HG03575 (cell line): ENCODE results near the gene PI4K2A.
"Not testable (repeated sequence)": the region's sequence is repeated elsewhere in the genome, so short reads cannot be mapped to it uniquely, and the experiment has no call there.

Source experiments
- ATAC-seq: cut with Tn5 transposase; IDR thresholded peaks from one replicate; pipeline ENCODE4 v1.9.1; 2021; ENCODE audit not compliant: unreplicated experiment, insufficient number of reproducible peaks, low FRiP score; ENCODE audit errors: extremely low read depth

Gene PI4K2A

GRCh38 chr10:97689559-97690020 is 49.1 kb downstream of the PI4K2A start:
- ATAC-seq: no peak

GRCh38 chr10:97690133-97690532 is 49.7 kb downstream of the PI4K2A start:
- ATAC-seq: no peak

GRCh38 chr10:97698072-97698655 is 57.7 kb downstream of the PI4K2A start:
- ATAC-seq: not testable (repeated sequence)

GRCh38 chr10:97701438-97702069 is 61.1 kb downstream of the PI4K2A start:
- ATAC-seq: no peak

- no peak for ATAC-seq
Measured at GRCh38 chr10:97703398-97704067, 63.1 kb downstream of the PI4K2A start.

GRCh38 chr10:97704341-97704740 is 63.9 kb downstream of the PI4K2A start:
- ATAC-seq: no peak

GRCh38 chr10:97705006-97705670 is 64.7 kb downstream of the PI4K2A start:
- no peak for ATAC-seq

- no peak for ATAC-seq
Measured at GRCh38 chr10:97707134-97707861, 66.8 kb downstream of the PI4K2A start.

- ATAC-seq: no peak
Measured at GRCh38 chr10:97708167-97708566, 67.7 kb downstream of the PI4K2A start.

GRCh38 chr10:97708976-97709946 is 68.8 kb downstream of the PI4K2A start:
- ATAC-seq: no peak

- no peak for ATAC-seq
Measured at GRCh38 chr10:97711640-97712572, 71.4 kb downstream of the PI4K2A start.

- ATAC-seq: no peak
Measured at GRCh38 chr10:97713339-97713825, 72.9 kb downstream of the PI4K2A start, which contains the start of gene MARVELD1. Gene MARVELD1 (plus strand): TSS chr10:97713730. CDS start chr10:97713877, 147 bp downstream.

GRCh38 chr10:97713826-97714400 is 73.4 kb downstream of the PI4K2A start:
- ATAC-seq: no peak

- no peak for ATAC-seq
Measured at GRCh38 chr10:97714401-97715258, 74.2 kb downstream of the PI4K2A start.

- no peak for ATAC-seq
Measured at GRCh38 chr10:97715259-97715874, 74.9 kb downstream of the PI4K2A start.
